HEK293T (cell line): Measurements from ENCODE around the gene CLASP2.
"Not testable (repeated sequence)": the region's sequence is repeated elsewhere in the genome, so short reads cannot be mapped to it uniquely, and the experiment has no call there.

ENCODE experiments used
- CTCF ChIA-PET: fragments of 350-600 bp; formaldehyde crosslinking; extraction: SDS; loops from one replicate; lab custom pipeline; 2021; ENCODE audit warnings: antibody characterized with exemption, inconsistent platforms; lab: Yijun Ruan, JAX
- POLR2A ChIA-PET: fragments of 350-600 bp; formaldehyde crosslinking; extraction: SDS; loops from one replicate; lab custom pipeline; 2020; ENCODE audit warnings: antibody characterized with exemption, inconsistent platforms; lab: Yijun Ruan, JAX
- DNase-seq: peaks from one replicate; pipeline ENCODE4 v3.0.0; 2012; ENCODE audit warnings: mixed read lengths; ENCODE audit errors: extremely low spot score
- ARNT ChIP-seq: fragments of 450-650 bp; IDR thresholded peaks from 2 replicates; pipeline ENCODE4 v1.6.1; 2017; ENCODE audit warnings: mild to moderate bottlenecking
- BHLHE40 ChIP-seq: fragments of 450-650 bp; IDR thresholded peaks from 2 replicates; pipeline ENCODE4 v1.6.1; 2016; ENCODE audit warnings: mild to moderate bottlenecking, moderate library complexity, borderline replicate concordance
- CTBP1 ChIP-seq: fragments of 450-650 bp; IDR thresholded peaks from 2 replicates; pipeline ENCODE4 v1.6.1; 2016; ENCODE audit warnings: borderline replicate concordance
- ELF4 ChIP-seq: fragments of 450-650 bp; IDR thresholded peaks from 2 replicates; pipeline ENCODE4 v1.6.1; 2017; ENCODE audit warnings: antibody characterized with exemption
- FOXA1 ChIP-seq: fragments of 450-650 bp; IDR thresholded peaks from 2 replicates; pipeline ENCODE4 v1.6.1; 2016; ENCODE audit warnings: mild to moderate bottlenecking
- FOXK2 ChIP-seq: fragments of 450-650 bp; IDR thresholded peaks from 2 replicates; pipeline ENCODE4 v1.6.1; 2016; ENCODE audit warnings: mild to moderate bottlenecking
- FOXM1 ChIP-seq: fragments of 450-650 bp; IDR thresholded peaks from 2 replicates; pipeline ENCODE4 v1.6.1; 2017; ENCODE audit warnings: mild to moderate bottlenecking, borderline replicate concordance
- HDGF ChIP-seq: fragments of 450-650 bp; IDR thresholded peaks from 2 replicates; pipeline ENCODE4 v1.6.1; 2017; ENCODE audit warnings: antibody characterized with exemption, borderline replicate concordance
- L3MBTL2 ChIP-seq: fragments of 450-650 bp; conservative IDR thresholded peaks from 2 replicates; pipeline ENCODE4 v1.6.1; 2016; ENCODE audit warnings: mild to moderate bottlenecking
- LEF1 ChIP-seq: fragments of 450-650 bp; IDR thresholded peaks from 2 replicates; pipeline ENCODE4 v1.6.1; 2017; ENCODE audit warnings: mild to moderate bottlenecking, borderline replicate concordance
- NFRKB ChIP-seq: fragments of 450-650 bp; IDR thresholded peaks from 2 replicates; pipeline ENCODE4 v1.6.1; 2016; ENCODE audit warnings: mild to moderate bottlenecking, moderate library complexity
- PKNOX1 ChIP-seq: fragments of 450-650 bp; IDR thresholded peaks from 2 replicates; pipeline ENCODE4 v1.6.1; 2016
- SP1 ChIP-seq: fragments of 450-650 bp; IDR thresholded peaks from 2 replicates; pipeline ENCODE4 v1.6.1; 2017
- SUZ12 ChIP-seq: fragments of 450-650 bp; IDR thresholded peaks from 2 replicates; pipeline ENCODE4 v1.6.1; 2016; ENCODE audit warnings: mild to moderate bottlenecking
- TARDBP ChIP-seq: fragments of 450-650 bp; IDR thresholded peaks from 2 replicates; pipeline ENCODE4 v1.6.1; 2016
- ZNF384 ChIP-seq: fragments of 450-650 bp; IDR thresholded peaks from 2 replicates; pipeline ENCODE4 v1.6.1; 2016

Gene CLASP2

DNA sequence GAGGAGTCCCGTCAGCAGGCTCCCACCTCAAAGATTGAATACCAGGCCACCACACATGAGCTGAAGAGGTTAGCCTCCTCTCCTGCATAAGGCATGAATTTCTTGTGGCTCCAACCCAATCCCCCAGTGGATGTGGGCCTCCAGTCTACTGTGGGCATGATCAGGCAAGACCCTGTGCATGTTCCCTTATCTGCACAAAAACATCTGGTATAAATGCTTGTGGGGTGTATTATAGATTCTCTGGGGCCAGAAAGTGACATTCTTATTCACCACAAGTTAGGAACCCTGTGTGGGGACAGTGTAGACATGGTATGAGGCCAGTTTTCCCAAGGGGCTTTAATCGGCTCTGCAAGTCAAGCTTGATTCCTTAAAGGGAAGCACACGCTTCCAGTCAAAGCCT is 259.6 kb downstream of the CLASP2 start:
- TF ChIP-seq ZNF384 (no peak), PKNOX1 (no peak), ARNT (no peak), NFRKB (no peak), CTBP1 (no peak), TARDBP (no peak), L3MBTL2 (no peak)
- POLR2A ChIA-PET, result no interaction called here
- DNase-seq, result no peak
- CTCF ChIA-PET, result no interaction called here

DNA sequence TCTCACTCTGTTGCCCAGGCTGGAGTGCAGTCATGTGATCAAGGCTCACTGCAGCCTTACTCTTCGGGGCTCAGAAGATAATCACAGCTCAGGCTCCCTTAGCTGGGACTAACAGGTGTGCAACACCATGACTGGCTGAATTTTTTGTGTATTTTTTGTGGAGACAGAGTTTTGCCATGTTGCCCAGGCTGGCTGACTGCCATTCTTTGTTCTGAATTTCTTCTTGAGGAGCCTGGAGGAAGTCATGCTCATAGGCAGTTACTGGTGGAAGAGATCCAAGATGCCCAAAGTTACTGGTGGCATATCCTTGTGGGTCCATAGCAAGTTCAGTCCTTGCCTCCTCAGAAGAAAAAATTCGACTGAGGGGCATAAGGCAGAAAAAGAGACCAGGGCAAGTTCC is 261.3 kb downstream of the CLASP2 start:
- ChIA-PET POLR2A (no interaction called here), CTCF (no interaction called here)
- DNase-seq, result no peak
- TF ChIP-seq ELF4 (no peak), SUZ12 (no peak), FOXK2 (no peak), ARNT (no peak), PKNOX1 (no peak), NFRKB (no peak), FOXM1 (no peak), FOXA1 (no peak), L3MBTL2 (no peak), BHLHE40 (no peak), HDGF (no peak), LEF1 (no peak)

- no peak for TF ChIP-seq ZNF384
- no peak for TF ChIP-seq NFRKB
- no peak for TF ChIP-seq HDGF
- TF ChIP-seq FOXA1, result no peak
- TF ChIP-seq ARNT, result no peak
- no peak for TF ChIP-seq PKNOX1
- no peak for TF ChIP-seq CTBP1
- no peak for TF ChIP-seq FOXK2
- TF ChIP-seq BHLHE40, result no peak
- TF ChIP-seq SP1, result no peak
- TF ChIP-seq ELF4, result no peak
- no peak for TF ChIP-seq L3MBTL2
- no peak for TF ChIP-seq LEF1
- TF ChIP-seq TARDBP, result no peak
- TF ChIP-seq FOXM1, result no peak
- no peak for TF ChIP-seq SUZ12
- ChIA-PET CTCF (no interaction called here), POLR2A (interaction anchor here (1.7 kb wide), 1 partner anchor 13 kb away, joined by 9 read pairs; the partner anchor contains the start of gene UBP1)
- DNase-seq, result no peak
These were observed 264.7 kb downstream of the CLASP2 start for GRCh38 chr3:33453331-33453761.

DNA sequence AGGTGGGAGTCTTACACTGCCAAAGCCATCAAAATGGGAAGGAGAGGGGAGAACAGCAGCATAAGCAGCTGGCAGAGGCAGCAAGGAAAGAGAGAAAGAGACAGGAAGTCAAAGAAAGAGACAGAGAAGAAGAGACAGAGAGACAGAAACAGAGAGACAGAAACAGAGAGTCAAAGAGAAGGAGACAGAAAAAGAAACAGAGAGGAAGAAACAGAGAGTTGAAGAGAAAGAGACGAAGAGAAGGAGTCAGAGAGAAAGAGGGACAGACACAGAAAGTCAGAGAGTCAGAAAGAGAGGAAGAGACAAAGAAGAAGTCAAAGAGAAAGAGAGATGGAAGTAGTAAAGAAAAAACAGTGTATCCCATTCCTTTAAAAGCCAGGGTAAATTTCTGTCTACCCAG is 266.1 kb downstream of the CLASP2 start:
- DNase-seq, CTCF ChIA-PET, POLR2A ChIA-PET: not testable (repeated sequence)

DNA sequence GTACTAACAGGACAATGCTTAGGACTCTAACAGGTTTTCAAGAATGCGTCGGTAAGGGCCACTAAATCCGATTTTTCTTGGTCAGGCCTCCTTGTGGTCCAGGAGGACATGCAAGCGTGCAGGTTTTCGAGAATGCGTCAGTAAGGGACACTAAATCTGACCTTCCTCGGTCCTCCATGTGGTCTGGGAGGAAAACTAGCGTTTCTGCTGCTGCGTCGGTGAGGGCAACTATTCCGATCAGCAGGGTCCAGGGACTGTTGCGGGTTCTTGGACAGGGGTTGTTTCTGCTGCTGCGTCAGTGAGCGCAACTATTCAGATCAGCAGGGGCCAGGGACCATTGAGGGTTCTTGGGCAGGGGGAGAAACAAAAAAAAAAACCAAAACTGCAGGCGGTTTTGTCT is 270.1 kb downstream of the CLASP2 start:
- no peak for DNase-seq
- ChIA-PET POLR2A (no interaction called here), CTCF (no interaction called here)
- TF ChIP-seq FOXK2 (no peak), ARNT (no peak), BHLHE40 (no peak), FOXM1 (no peak), NFRKB (no peak), CTBP1 (no peak), ZNF384 (no peak), PKNOX1 (no peak), TARDBP (no peak), L3MBTL2 (no peak), FOXA1 (no peak), SP1 (no peak), ELF4 (no peak)

GRCh38 chr3:33447256-33447625 is 270.8 kb downstream of the CLASP2 start:
- POLR2A ChIA-PET, DNase-seq, CTCF ChIA-PET: not testable (repeated sequence)
